H9 (cell line): ENCODE measurements around the gene RESP18. TPM values are rescaled to one million over a fixed set of nuclear protein-coding genes. Genes with fewer than 3 reads are reported as not detected.

Experiments used
- DNase-seq: peaks from one replicate; pipeline ENCODE4 v3.0.0-alpha.2; 2017
- H2AFZ ChIP-seq: one replicate; pipeline ENCODE4 v1.6.1; 2013; ENCODE audit warnings: mild to moderate bottlenecking, low read length, control low read depth, moderate library complexity
- H2AK5ac ChIP-seq: 2 replicates; pipeline ENCODE4 v1.6.1; 2013; ENCODE audit warnings: low read length, control low read depth, mixed read lengths; ENCODE audit not compliant: insufficient read length
- H2BK120ac ChIP-seq: one replicate; pipeline ENCODE4 v1.6.1; 2013; ENCODE audit warnings: low read depth, mild to moderate bottlenecking, low read length, control low read depth, inconsistent platforms; ENCODE audit not compliant: poor library complexity, severe bottlenecking
- H2BK12ac ChIP-seq: 2 replicates; pipeline ENCODE4 v1.6.1; 2013; ENCODE audit warnings: low read length, control low read depth, mixed read lengths, low read depth; ENCODE audit not compliant: insufficient read length
- H2BK15ac ChIP-seq: 2 replicates; pipeline ENCODE4 v1.6.1; 2013; ENCODE audit warnings: low read depth, low read length, control low read depth
- H2BK20ac ChIP-seq: one replicate; pipeline ENCODE4 v1.6.1; 2013; ENCODE audit warnings: low read depth, mild to moderate bottlenecking, low read length, control low read depth, inconsistent platforms; ENCODE audit not compliant: poor library complexity, severe bottlenecking
- H2BK5ac ChIP-seq: 2 replicates; pipeline ENCODE4 v1.6.1; 2013; ENCODE audit warnings: low read length, control low read depth, mixed read lengths; ENCODE audit not compliant: insufficient read length
- H3K14ac ChIP-seq: 2 replicates; pipeline ENCODE4 v1.6.1; 2013; ENCODE audit warnings: low read length, control low read depth; ENCODE audit not compliant: insufficient read depth
- H3K18ac ChIP-seq: 2 replicates; pipeline ENCODE4 v1.6.1; 2013; ENCODE audit warnings: low read depth, mild to moderate bottlenecking, mixed read lengths, low read length, control low read depth; ENCODE audit not compliant: insufficient read length
- H3K23ac ChIP-seq: 2 replicates; pipeline ENCODE4 v1.6.1; 2013; ENCODE audit warnings: low read length, control low read depth, mixed read lengths, low read depth; ENCODE audit not compliant: insufficient read length
- H3K23me2 ChIP-seq: 2 replicates; pipeline ENCODE4 v1.6.1; 2013; ENCODE audit warnings: low read depth, mild to moderate bottlenecking, mixed read lengths, low read length, control low read depth; ENCODE audit not compliant: insufficient read length, poor library complexity, severe bottlenecking
- H3K27ac ChIP-seq: 2 replicates; pipeline ENCODE4 v1.5.1; 2013; ENCODE audit warnings: low read length, control low read depth, mixed read lengths, low read depth; ENCODE audit not compliant: insufficient read length
- H3K27me3 ChIP-seq: 2 replicates; pipeline ENCODE4 v1.6.1; 2013; ENCODE audit warnings: low read length, control low read depth, inconsistent platforms; ENCODE audit not compliant: insufficient read depth
- H3K4ac ChIP-seq: 2 replicates; pipeline ENCODE4 v1.6.1; 2013; ENCODE audit warnings: low read depth, mild to moderate bottlenecking, control low read depth, inconsistent platforms, low read length, moderate library complexity
- H3K4me1 ChIP-seq: 2 replicates; pipeline ENCODE4 v1.6.1; 2013; ENCODE audit warnings: low read length, control low read depth, inconsistent platforms; ENCODE audit not compliant: insufficient read depth
- H3K4me2 ChIP-seq: 2 replicates; pipeline ENCODE4 v1.6.1; 2013; ENCODE audit warnings: low read length, control low read depth, mixed read lengths; ENCODE audit not compliant: insufficient read length, insufficient read depth
- H3K56ac ChIP-seq: 2 replicates; pipeline ENCODE4 v1.6.1; 2013; ENCODE audit warnings: low read depth, mild to moderate bottlenecking, mixed read lengths, low read length, control low read depth; ENCODE audit not compliant: insufficient read length
- H3K79me1 ChIP-seq: 2 replicates; pipeline ENCODE4 v1.6.1; 2013; ENCODE audit warnings: low read depth, mild to moderate bottlenecking, moderate library complexity, low read length, control low read depth, inconsistent platforms; ENCODE audit not compliant: insufficient read depth, poor library complexity, severe bottlenecking
- H3K79me2 ChIP-seq: 2 replicates; pipeline ENCODE4 v1.6.1; 2013; ENCODE audit warnings: low read length, control low read depth, inconsistent platforms; ENCODE audit not compliant: insufficient read depth
- H3K9ac ChIP-seq: 2 replicates; pipeline ENCODE4 v1.6.1; 2013; ENCODE audit warnings: low read length, control low read depth, mixed read lengths; ENCODE audit not compliant: insufficient read length; ENCODE audit errors: extremely low read depth
- H3K9me3 ChIP-seq: one replicate; pipeline ENCODE4 v1.6.1; 2013; ENCODE audit warnings: low read depth, low read length, inconsistent platforms; ENCODE audit not compliant: control insufficient read depth
- H3T11ph ChIP-seq: one replicate; pipeline ENCODE4 v1.6.1; 2013; ENCODE audit warnings: mild to moderate bottlenecking, low read length, control low read depth, inconsistent platforms
- H4K20me1 ChIP-seq: one replicate; pipeline ENCODE4 v1.6.1; 2013; ENCODE audit not compliant: control insufficient read depth, insufficient read length, insufficient read depth
- H4K5ac ChIP-seq: 2 replicates; pipeline ENCODE4 v1.6.1; 2013; ENCODE audit warnings: low read depth, mild to moderate bottlenecking, mixed read lengths, low read length, control low read depth; ENCODE audit not compliant: insufficient read length
- H4K8ac ChIP-seq: replicated peaks from 2 replicates; pipeline ENCODE4 v1.6.1; 2013; ENCODE audit warnings: low read length, control low read depth, mixed read lengths, low read depth; ENCODE audit not compliant: insufficient read length
- H4K91ac ChIP-seq: 2 replicates; pipeline ENCODE4 v1.6.1; 2013; ENCODE audit warnings: low read depth, mild to moderate bottlenecking, moderate library complexity, mixed read lengths, low read length, control low read depth; ENCODE audit not compliant: insufficient read length
- H3K27ac Mint-ChIP-seq, 3 experiments: 2 replicates in 2 of 3; 3 replicates in 1 of 3; pipeline ENCODE4 v1.8.0; 2020 to 2021; ENCODE audit warnings: mixed read lengths in 3 of 3, mild to moderate bottlenecking in 1 of 3, moderate library complexity in 1 of 3
- H3K27me3 Mint-ChIP-seq: 2 replicates; pipeline ENCODE4 v1.8.0; 2021; ENCODE audit warnings: low read depth, mild to moderate bottlenecking, moderate library complexity, mixed read lengths
- H3K36me3 Mint-ChIP-seq, 3 experiments: 2 replicates in 2 of 3; 3 replicates in 1 of 3; pipeline ENCODE4 v1.8.0; 2020 to 2021; ENCODE audit warnings: low read depth in 3 of 3, mixed read lengths in 3 of 3; ENCODE audit not compliant: insufficient read depth in 1 of 3
- H3K4me1 Mint-ChIP-seq, 2 experiments: 2 replicates each; pipeline ENCODE4 v1.8.0; 2020; ENCODE audit warnings: mixed read lengths in 2 of 2
- H3K4me3 Mint-ChIP-seq, 2 experiments: 2 replicates in 1 of 2; 3 replicates in 1 of 2; pipeline ENCODE4 v1.8.0; 2020 to 2021; ENCODE audit warnings: mild to moderate bottlenecking in 2 of 2, mixed read lengths in 2 of 2, moderate library complexity in 1 of 2
- H3K9me3 Mint-ChIP-seq, 2 experiments: 2 replicates in 1 of 2; 3 replicates in 1 of 2; pipeline ENCODE4 v1.8.0; 2020; ENCODE audit warnings: mild to moderate bottlenecking in 2 of 2, mixed read lengths in 2 of 2, moderate library complexity in 1 of 2
- WGBS: extraction: QIAGEN DNeasy Blood & Tissue Kit; methylation state at CpG from one replicate; pipeline ENCODE4 v1.1.7; 2013; ENCODE audit warnings: missing lambda C conversion rate, low lambda C conversion rate, mixed read lengths; ENCODE audit not compliant: insufficient read length; ENCODE audit errors: extremely low coverage; 5-methylcytosine and 5-hydroxymethylcytosine counted together
- total RNA-seq: library from RNA; stranded (reverse); gene quantifications from 2 replicates; pipeline ENCODE4 v1.2.1, GENCODE V29; 2021
- TF ChIP-seq, protein P1 (sequence below): fragments of 200-600 bp; sonication (generic); conservative IDR thresholded peaks from 3 replicates; pipeline ENCODE4 v1.8.0; 2021; ENCODE audit warnings: antibody characterized with exemption, mild to moderate bottlenecking

The RESP18 gene
- total RNA-seq, 1 experiment from 2014 or later: not detected

DNA sequence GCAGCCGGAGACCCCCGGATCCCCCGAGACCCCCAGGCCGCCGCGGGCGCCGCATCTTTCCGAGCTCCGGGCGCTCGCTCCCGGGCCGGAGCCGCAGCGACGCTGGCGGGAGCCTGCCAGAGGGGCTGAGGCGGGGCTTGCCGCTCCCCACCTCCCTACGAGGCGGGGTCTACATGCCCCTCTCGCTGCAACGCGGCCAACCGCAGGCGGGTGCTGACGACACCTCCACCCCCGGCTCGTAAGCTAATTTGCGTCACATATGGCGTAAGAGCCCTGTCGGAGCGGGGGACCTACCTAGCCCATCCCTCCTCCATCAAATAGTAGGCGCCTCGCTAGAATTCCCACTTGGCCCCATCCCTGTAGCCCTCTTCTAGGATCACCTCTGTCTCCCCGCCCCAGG lies 23.3 kb downstream of the RESP18 start, which contains the start of gene PTPRN:
Gene PTPRN, minus strand, starts transcription at position 124 of the 400 bp plus-strand sequence. Its CDS starts 69 bp downstream, at position 55.
- H3K4me1 Mint-ChIP-seq: peaks cover 26 to 28% of the 10 kb centered on the region in 2 experiments

More for the DNA sequence above, 23.3 kb downstream of the RESP18 start, which contains the start of gene PTPRN:
- Histone ChIP-seq H2AFZ (no peak within 1 kb of the TSS), H4K5ac (no peak within 1 kb of the TSS), H3K9ac (no peak within 1 kb of the TSS), H3K4me1 (no peaks in the 10 kb centered on the region; the same call in 1 of the 2 replicates), H3T11ph (no peak within 1 kb of the TSS), H3K79me1 (no peaks in the 10 kb centered on the region), H3K27me3 (no peaks in the 10 kb centered on the region), H3K27ac (no peak within 1 kb of the TSS), H3K23ac (no peak within 1 kb of the TSS), H3K79me2 (no peaks in the 10 kb centered on the region), H2BK120ac (no peak within 1 kb of the TSS), H3K4ac (no peak within 1 kb of the TSS), H3K4me2 (peak within 1 kb of the TSS; percentile 96), H2AK5ac (no peak within 1 kb of the TSS), H3K14ac (no peak within 1 kb of the TSS), H2BK12ac (no peak within 1 kb of the TSS), H2BK20ac (no peak within 1 kb of the TSS), H2BK5ac (no peak within 1 kb of the TSS), H3K9me3 (no peaks in the 10 kb centered on the region), H4K20me1 (no peaks in the 10 kb centered on the region), H3K18ac (no peak within 1 kb of the TSS), H4K8ac (no peak within 1 kb of the TSS), H3K56ac (no peak within 1 kb of the TSS), H3K23me2 (peaks cover 11% of the 10 kb centered on the region), H2BK15ac (no peak within 1 kb of the TSS), H4K91ac (no peak within 1 kb of the TSS)
- Mint-ChIP-seq H3K27me3 (peaks cover 46% of the 10 kb centered on the region), H3K4me3 (peak within 1 kb of the TSS; percentile 72 to 88), H3K36me3 (peaks cover 0 to 5% (median 1%) of the 10 kb centered on the region in 3 experiments; a peak in 2 of 7 replicates), H3K27ac (0 out of 7 replicates have a peak within 1 kb of the TSS, but pooled peaks of 1 of the 3 experiments have one; percentile 64), H3K9me3 (peaks cover 0 to 2% of the 10 kb centered on the region in 2 experiments; a peak in 2 of 5 replicates)
- no CpG with 5 or more reads among the region's 37 CpGs for WGBS
- peak; percentile 92 for DNase-seq
- TF ChIP-seq, protein P1, sequence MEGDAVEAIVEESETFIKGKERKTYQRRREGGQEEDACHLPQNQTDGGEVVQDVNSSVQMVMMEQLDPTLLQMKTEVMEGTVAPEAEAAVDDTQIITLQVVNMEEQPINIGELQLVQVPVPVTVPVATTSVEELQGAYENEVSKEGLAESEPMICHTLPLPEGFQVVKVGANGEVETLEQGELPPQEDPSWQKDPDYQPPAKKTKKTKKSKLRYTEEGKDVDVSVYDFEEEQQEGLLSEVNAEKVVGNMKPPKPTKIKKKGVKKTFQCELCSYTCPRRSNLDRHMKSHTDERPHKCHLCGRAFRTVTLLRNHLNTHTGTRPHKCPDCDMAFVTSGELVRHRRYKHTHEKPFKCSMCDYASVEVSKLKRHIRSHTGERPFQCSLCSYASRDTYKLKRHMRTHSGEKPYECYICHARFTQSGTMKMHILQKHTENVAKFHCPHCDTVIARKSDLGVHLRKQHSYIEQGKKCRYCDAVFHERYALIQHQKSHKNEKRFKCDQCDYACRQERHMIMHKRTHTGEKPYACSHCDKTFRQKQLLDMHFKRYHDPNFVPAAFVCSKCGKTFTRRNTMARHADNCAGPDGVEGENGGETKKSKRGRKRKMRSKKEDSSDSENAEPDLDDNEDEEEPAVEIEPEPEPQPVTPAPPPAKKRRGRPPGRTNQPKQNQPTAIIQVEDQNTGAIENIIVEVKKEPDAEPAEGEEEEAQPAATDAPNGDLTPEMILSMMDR: no peak
